Measurements from ENCODE around the gene RPA3. TPM values are rescaled to one million over a fixed set of nuclear protein-coding genes. Genes with fewer than 3 reads are reported as not detected.
A peak's percentile ranks its signal among the peaks of the same experiment; 100 is the strongest.
"Not testable (repeated sequence)": the region's sequence is repeated elsewhere in the genome, so short reads cannot be mapped to it uniquely, and the experiment has no call there.

RPA3 gene
- polyA plus RNA-seq, 1 donor = 30.5 TPM

DNA sequence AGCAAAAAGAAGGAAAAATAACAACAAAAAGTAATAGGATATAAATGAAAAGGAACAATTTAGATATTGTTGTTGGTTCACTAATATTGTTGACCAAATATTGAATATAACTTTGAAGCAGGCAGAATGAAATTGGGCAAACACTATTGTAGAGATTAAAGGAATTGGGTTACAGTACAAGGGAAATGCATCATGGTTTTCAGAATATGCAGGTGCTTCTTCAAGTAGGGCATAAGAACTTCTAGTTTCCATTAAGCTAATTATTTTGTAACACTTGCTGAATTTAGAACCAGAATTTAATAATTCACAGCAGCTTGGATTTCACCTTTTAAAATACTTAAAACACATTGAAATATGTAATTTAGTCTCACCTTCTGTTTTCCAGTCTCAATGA, 36.5 kb downstream of the RPA3 start:
- H3K27ac ChIP-seq (ENCODE audit: low read length) = no peak overlapping the region

DNA sequence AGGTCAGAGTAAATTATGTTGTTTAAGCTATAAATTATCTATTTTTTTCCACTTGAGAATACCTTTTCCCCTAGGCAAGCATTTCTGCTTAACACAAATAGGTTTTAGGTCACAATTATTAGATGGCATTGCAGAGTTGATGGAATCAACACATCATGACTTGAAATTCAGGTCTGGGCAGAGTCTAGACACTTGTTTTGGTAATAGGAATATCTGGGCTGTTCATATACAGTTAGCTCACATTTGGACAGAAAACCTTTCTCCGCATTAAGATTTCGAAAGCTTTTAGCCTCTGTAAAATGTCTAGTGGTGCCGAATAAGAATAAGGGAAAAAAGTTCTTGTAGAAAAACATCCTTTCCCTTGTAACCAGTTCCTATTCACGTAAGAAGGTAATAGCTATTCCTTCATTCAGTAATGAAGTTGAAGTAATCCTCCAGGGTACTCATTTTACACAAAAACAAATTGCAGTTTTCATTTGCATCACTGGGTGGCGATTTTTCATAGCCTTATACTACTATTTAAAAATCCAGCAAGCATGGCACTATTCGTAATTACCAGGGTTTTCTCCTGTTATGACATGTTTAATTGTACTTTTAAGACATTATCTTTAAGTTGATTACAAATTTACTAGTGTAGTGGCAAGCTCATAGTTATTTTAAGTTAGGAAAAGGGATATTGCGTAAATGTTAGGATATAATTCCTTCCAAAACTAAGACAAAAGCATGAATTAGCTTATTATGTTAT, 37.0 kb downstream of the RPA3 start:
- 83% methylated on average over 4 of the region's 7 CpGs for WGBS (ENCODE audit: insufficient coverage, low lambda C conversion rate)
- Histone ChIP-seq H3K4me1 (ENCODE audit: control insufficient read depth, insufficient read depth, low read length) (peaks cover 2% of the 10 kb centered on the region), H3K27me3 (ENCODE audit: control insufficient read depth, insufficient read depth, low read length) (no peaks in the 10 kb centered on the region), H3K9me3 (ENCODE audit: control insufficient read depth, low read depth, low read length) (no peaks in the 10 kb centered on the region), H3K4me3 (ENCODE audit: low read length) (no peak overlapping the region), H3K36me3 (ENCODE audit: control insufficient read depth, insufficient read depth, low read length) (no peaks in the 10 kb centered on the region), H3K27ac (ENCODE audit: low read length) (no peak overlapping the region)
- peak; percentile 19 to 60 for DNase-seq

More for the DNA sequence above, 36.5 kb downstream of the RPA3 start:
- Histone ChIP-seq H3K27me3 (ENCODE audit: control insufficient read depth, insufficient read depth, low read length) (no peaks in the 10 kb centered on the region), H3K9me3 (ENCODE audit: control insufficient read depth, low read depth, low read length) (no peaks in the 10 kb centered on the region), H3K36me3 (ENCODE audit: control insufficient read depth, insufficient read depth, low read length) (no peaks in the 10 kb centered on the region), H3K4me3 (ENCODE audit: low read length) (no peak overlapping the region), H3K4me1 (ENCODE audit: control insufficient read depth, insufficient read depth, low read length) (peaks cover 2% of the 10 kb centered on the region)
- DNase-seq = no peak

DNA sequence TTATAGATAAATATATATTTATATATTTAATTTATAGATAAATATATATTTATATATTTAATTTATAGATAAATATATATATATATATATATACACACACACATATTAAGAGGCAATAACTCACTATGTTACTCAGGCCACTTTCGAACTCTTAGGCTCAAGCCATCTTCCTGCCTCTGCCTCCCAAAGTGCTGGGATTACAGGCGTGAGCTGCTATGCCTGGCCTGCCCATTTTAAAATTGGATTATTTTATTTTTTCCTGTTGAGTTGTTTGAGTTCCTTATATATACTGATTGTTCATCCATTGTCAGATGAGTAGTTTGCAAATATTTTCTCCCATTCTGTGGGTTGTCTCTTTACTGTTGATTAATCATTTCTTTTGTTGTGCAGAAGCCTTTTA, 38.8 kb downstream of the RPA3 start:
- WGBS (ENCODE audit: insufficient coverage, low lambda C conversion rate) = no CpG with 5 or more reads among the region's 2 CpGs

DNA sequence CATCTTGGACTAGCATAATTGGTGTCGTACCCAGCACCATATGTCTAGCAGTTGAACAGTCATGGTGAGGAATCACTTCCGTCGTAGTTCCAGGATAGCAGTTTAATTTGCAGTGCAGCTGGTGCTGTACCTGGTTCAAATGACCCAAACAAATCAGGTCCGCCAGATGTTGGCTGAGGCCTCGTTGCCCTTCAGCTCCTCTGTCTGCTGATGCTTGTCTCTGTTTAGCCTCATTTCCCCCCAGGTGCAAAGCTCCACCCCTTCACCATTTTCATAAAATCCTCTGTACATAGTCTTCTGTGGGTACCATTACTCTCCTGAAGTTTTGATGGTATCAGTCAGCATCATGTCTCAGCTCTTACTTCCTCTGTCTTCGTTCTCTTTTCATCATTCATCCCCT, 42.7 kb downstream of the RPA3 start:
- no peaks in the 10 kb centered on the region for H3K9me3 ChIP-seq (ENCODE audit: control insufficient read depth, low read depth, low read length)
- no peaks in the 10 kb centered on the region for H3K27me3 ChIP-seq (ENCODE audit: control insufficient read depth, insufficient read depth, low read length)
- no peak for DNase-seq
- no peak overlapping the region for H3K4me3 ChIP-seq (ENCODE audit: low read length)
- no peaks in the 10 kb centered on the region for H3K4me1 ChIP-seq (ENCODE audit: control insufficient read depth, insufficient read depth, low read length)
- H3K27ac ChIP-seq (ENCODE audit: low read length) = no peak overlapping the region
- 80% methylated on average over 1 of the region's 6 CpGs for WGBS (ENCODE audit: insufficient coverage, low lambda C conversion rate)
- peaks cover 17% of the 10 kb centered on the region for H3K36me3 ChIP-seq (ENCODE audit: control insufficient read depth, insufficient read depth, low read length)

More for the DNA sequence above, 38.8 kb downstream of the RPA3 start:
- DNase-seq; H3K9me3 ChIP-seq (ENCODE audit: control insufficient read depth, low read depth, low read length); H3K27ac ChIP-seq (ENCODE audit: low read length); H3K27me3 ChIP-seq (ENCODE audit: control insufficient read depth, insufficient read depth, low read length); H3K4me3 ChIP-seq (ENCODE audit: low read length); H3K4me1 ChIP-seq (ENCODE audit: control insufficient read depth, insufficient read depth, low read length): not testable (repeated sequence)
- peaks cover 11% of the 10 kb centered on the region for H3K36me3 ChIP-seq (ENCODE audit: control insufficient read depth, insufficient read depth, low read length)

DNA sequence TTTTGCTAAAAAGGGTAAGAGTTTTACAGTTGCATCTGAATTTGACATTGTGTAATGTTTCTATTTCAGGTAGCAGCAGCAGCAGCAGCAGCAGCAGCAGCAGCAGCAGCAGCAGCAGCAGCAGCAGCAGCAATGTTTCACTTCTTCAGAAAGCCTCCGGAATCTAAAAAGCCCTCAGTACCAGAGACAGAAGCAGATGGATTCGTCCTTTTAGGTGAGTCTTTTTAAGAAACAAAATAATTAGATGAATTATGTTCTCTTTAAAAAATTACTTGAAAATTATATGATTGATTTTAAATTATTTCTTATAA, 45.2 kb downstream of the RPA3 start:
- no peak overlapping the region for H3K27ac ChIP-seq (ENCODE audit: low read length)
- H3K27me3 ChIP-seq (ENCODE audit: control insufficient read depth, insufficient read depth, low read length) = no peaks in the 10 kb centered on the region
- no CpG with 5 or more reads among the region's 2 CpGs for WGBS (ENCODE audit: insufficient coverage, low lambda C conversion rate)
- H3K9me3 ChIP-seq (ENCODE audit: control insufficient read depth, low read depth, low read length) = no peaks in the 10 kb centered on the region
- DNase-seq = no peak
- peaks cover 17% of the 10 kb centered on the region for H3K36me3 ChIP-seq (ENCODE audit: control insufficient read depth, insufficient read depth, low read length)
- no peaks in the 10 kb centered on the region for H3K4me1 ChIP-seq (ENCODE audit: control insufficient read depth, insufficient read depth, low read length)
- no peak overlapping the region for H3K4me3 ChIP-seq (ENCODE audit: low read length)

DNA sequence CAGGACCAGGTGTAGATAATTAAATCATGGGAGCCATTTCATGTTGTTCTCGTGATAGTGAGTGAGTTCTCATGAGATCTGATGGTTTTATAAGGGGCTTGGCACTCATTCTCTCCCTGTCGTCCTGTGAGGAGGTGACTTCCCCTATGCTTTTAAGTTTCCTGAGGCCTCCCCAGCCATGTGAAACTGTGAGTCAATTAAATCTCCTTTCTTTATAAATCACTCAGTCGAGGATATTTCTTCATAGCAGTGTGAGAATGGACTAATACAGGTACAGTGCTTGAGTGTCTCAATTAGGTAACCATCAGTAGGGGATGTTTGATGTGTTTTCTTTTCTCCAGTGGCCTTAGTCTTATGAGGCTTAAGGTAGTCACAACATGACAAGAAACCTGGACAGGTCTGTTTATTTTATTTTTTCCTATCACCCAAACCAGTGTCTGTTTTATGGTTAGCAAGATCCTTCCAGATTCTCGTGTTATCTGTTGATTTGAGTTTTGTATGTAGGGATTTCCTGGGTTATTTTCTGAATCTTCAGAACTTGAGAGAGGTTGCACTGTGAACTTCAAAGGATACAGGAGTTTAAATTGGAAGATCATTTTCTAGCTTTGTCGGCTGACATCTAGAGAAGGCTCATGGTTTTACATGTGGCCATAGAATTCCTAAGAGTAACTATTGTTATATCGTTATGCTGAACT, 45.7 kb downstream of the RPA3 start:
- H3K27me3 ChIP-seq (ENCODE audit: control insufficient read depth, insufficient read depth, low read length) = no peaks in the 10 kb centered on the region
- 100% methylated on average over 3 of the region's 6 CpGs for WGBS (ENCODE audit: insufficient coverage, low lambda C conversion rate)
- H3K9me3 ChIP-seq (ENCODE audit: control insufficient read depth, low read depth, low read length) = no peaks in the 10 kb centered on the region
- peaks cover 19% of the 10 kb centered on the region for H3K36me3 ChIP-seq (ENCODE audit: control insufficient read depth, insufficient read depth, low read length)
- H3K4me3 ChIP-seq (ENCODE audit: low read length) = no peak overlapping the region
- no peak overlapping the region for H3K27ac ChIP-seq (ENCODE audit: low read length)
- H3K4me1 ChIP-seq (ENCODE audit: control insufficient read depth, insufficient read depth, low read length) = no peaks in the 10 kb centered on the region
- DNase-seq = no peak

DNA sequence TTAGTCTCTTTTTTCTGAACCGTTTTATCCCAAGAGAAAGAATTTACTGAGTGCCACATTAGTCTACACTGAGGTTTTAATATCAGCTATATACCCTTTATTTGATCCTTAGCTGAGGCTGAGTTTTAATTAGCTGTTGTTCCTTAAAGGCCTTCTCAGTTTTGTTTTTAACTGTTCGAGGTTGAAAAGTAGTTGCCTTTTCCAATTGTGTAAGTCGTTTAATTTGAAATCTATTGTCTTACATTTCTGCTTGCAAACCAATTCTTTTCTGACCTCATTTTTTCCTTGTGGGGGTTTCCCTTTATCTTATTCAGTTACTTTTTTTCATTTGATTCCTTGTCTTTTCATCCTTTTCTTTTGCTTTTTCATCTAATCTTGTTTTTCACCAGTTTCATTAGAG, 47.0 kb downstream of the RPA3 start:
- Histone ChIP-seq H3K4me1 (ENCODE audit: control insufficient read depth, insufficient read depth, low read length) (no peaks in the 10 kb centered on the region), H3K9me3 (ENCODE audit: control insufficient read depth, low read depth, low read length) (no peaks in the 10 kb centered on the region), H3K4me3 (ENCODE audit: low read length) (no peak overlapping the region), H3K27me3 (ENCODE audit: control insufficient read depth, insufficient read depth, low read length) (no peaks in the 10 kb centered on the region), H3K27ac (ENCODE audit: low read length) (no peak overlapping the region), H3K36me3 (ENCODE audit: control insufficient read depth, insufficient read depth, low read length) (peaks cover 19% of the 10 kb centered on the region)
- no peak for DNase-seq
- whole genome bisulfite sequencing (ENCODE audit: insufficient coverage, low lambda C conversion rate) = 44% methylated on average over 2 of the region's 3 CpGs

DNA sequence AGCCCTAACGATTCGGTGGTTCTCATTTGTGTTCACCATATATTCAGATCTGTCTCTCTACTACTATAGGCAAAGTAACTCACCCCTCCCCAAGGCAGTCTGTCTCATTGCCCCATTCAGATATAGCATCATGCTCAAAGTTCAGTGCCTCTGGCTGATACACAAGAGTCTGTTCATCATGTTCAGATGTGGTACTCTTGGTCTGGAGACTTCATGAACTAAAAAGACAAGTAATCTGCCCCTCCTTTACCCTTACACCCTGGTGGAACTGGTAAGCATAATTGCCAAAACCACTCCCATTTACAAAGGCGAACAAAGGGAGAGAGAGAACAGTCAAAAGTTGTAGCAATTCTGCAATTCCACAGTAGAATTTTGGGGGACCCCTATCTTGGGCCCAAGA, 47.9 kb downstream of the RPA3 start:
- no peak overlapping the region for H3K4me3 ChIP-seq (ENCODE audit: low read length)
- WGBS (ENCODE audit: insufficient coverage, low lambda C conversion rate) = no CpG with 5 or more reads among the region's 3 CpGs

DNA sequence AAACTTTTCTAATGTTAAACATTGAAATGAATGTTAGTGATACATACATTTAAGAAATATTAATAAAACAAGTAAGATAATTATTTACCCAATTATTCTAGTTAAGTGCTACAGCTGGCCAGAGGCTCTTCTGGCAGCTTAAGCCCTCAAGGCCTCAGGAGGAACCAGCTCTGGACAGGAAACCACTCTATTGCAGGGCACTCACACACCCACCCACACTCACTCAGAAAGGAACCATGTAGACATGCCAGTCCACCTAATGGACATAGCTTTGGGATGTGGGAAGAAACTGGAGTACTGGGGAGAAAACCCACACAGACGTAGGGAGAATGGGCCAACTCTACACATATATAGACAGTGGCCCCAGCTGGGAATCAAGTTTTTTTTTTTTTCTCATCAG, 49.7 kb downstream of the RPA3 start:
- Histone ChIP-seq H3K36me3 (ENCODE audit: control insufficient read depth, insufficient read depth, low read length) (peaks cover 2% of the 10 kb centered on the region), H3K4me1 (ENCODE audit: control insufficient read depth, insufficient read depth, low read length) (no peaks in the 10 kb centered on the region), H3K4me3 (ENCODE audit: low read length) (no peak overlapping the region), H3K27me3 (ENCODE audit: control insufficient read depth, insufficient read depth, low read length) (no peaks in the 10 kb centered on the region), H3K27ac (ENCODE audit: low read length) (no peak overlapping the region), H3K9me3 (ENCODE audit: control insufficient read depth, low read depth, low read length) (no peaks in the 10 kb centered on the region)
- no CpG with 5 or more reads among the region's 1 CpG for WGBS (ENCODE audit: insufficient coverage, low lambda C conversion rate)
- DNase-seq = no peak

More for the DNA sequence above, 47.9 kb downstream of the RPA3 start:
- no peak for DNase-seq
- H3K4me1 ChIP-seq (ENCODE audit: control insufficient read depth, insufficient read depth, low read length) = no peaks in the 10 kb centered on the region
- no peak overlapping the region for H3K27ac ChIP-seq (ENCODE audit: low read length)
- peaks cover 11% of the 10 kb centered on the region for H3K36me3 ChIP-seq (ENCODE audit: control insufficient read depth, insufficient read depth, low read length)
- H3K9me3 ChIP-seq (ENCODE audit: control insufficient read depth, low read depth, low read length) = no peaks in the 10 kb centered on the region
- no peaks in the 10 kb centered on the region for H3K27me3 ChIP-seq (ENCODE audit: control insufficient read depth, insufficient read depth, low read length)

DNA sequence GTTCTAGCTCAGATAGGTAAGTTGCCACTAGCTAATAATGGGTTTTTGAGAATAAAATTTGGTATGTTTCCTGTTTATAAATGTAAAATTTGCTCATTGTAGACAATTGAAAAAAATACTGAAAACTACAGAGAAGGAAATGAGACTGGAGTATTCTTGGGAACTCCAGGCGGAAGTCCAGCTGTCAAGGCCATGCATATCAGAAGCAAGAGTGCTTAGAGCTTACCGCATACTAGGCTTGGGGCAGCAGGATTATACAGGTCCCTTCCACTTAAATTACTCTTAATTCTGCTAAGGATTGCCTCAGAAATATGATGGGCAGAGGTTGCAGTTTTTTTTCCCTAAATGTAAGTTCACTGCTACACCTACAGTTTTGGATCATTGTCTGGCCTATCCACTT, 51.2 kb downstream of the RPA3 start:
- Histone ChIP-seq H3K27me3 (ENCODE audit: control insufficient read depth, insufficient read depth, low read length) (no peaks in the 10 kb centered on the region), H3K4me3 (ENCODE audit: low read length) (no peak overlapping the region), H3K9me3 (ENCODE audit: control insufficient read depth, low read depth, low read length) (no peaks in the 10 kb centered on the region), H3K27ac (ENCODE audit: low read length) (no peak overlapping the region), H3K36me3 (ENCODE audit: control insufficient read depth, insufficient read depth, low read length) (peaks cover 2% of the 10 kb centered on the region), H3K4me1 (ENCODE audit: control insufficient read depth, insufficient read depth, low read length) (no peaks in the 10 kb centered on the region)
- DNase-seq = no peak
- WGBS (ENCODE audit: insufficient coverage, low lambda C conversion rate) = no CpG with 5 or more reads among the region's 2 CpGs

DNA sequence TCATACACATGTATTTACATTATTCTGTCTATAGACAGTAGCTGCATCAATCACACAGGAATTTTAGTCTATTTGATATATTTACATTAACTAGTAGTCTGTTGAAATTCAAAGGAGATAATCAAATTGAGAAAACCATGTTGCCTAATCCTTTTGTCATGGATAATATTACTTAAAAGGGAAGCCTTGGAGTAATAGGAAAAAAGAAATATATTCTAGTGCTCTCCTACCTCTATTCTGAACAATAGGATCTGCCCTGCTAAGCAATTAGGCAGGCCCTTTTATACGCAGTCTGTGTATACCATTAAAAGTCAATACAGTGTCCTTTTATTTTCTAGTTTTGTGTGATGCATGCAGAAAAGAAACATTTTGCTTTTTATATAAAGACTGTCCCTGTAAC, 53.4 kb downstream of the RPA3 start:
- Histone ChIP-seq H3K36me3 (ENCODE audit: control insufficient read depth, insufficient read depth, low read length) (peaks cover 2% of the 10 kb centered on the region), H3K9me3 (ENCODE audit: control insufficient read depth, low read depth, low read length) (no peaks in the 10 kb centered on the region), H3K4me3 (ENCODE audit: low read length) (no peak overlapping the region), H3K27me3 (ENCODE audit: control insufficient read depth, insufficient read depth, low read length) (no peaks in the 10 kb centered on the region), H3K4me1 (ENCODE audit: control insufficient read depth, insufficient read depth, low read length) (no peaks in the 10 kb centered on the region), H3K27ac (ENCODE audit: low read length) (no peak overlapping the region)
- no peak for DNase-seq
- WGBS (ENCODE audit: insufficient coverage, low lambda C conversion rate) = no CpG with 5 or more reads among the region's 1 CpG

Data from large intestine (tissue), 3 donors.